Pons (tissue), 1 donor: ENCODE measurements around the gene FOLH1.
A peak's percentile ranks its signal among the peaks of the same experiment; 100 is the strongest.
"Not testable (repeated sequence)": the region's sequence is repeated elsewhere in the genome, so short reads cannot be mapped to it uniquely, and the experiment has no call there.

Experiments used
- DNase-seq: peaks from one replicate; pipeline ENCODE4 v3.0.0-alpha.2; 2016; ENCODE audit warnings: low spot score

The FOLH1 gene

GRCh38 chr11:49208006-49208721 is at the start of gene FOLH1:
TSS of gene FOLH1 (minus strand) at chr11:49208602. CDS start at chr11:49208409, 193 bp downstream.
- peak; percentile 73 for DNase-seq

DNA sequence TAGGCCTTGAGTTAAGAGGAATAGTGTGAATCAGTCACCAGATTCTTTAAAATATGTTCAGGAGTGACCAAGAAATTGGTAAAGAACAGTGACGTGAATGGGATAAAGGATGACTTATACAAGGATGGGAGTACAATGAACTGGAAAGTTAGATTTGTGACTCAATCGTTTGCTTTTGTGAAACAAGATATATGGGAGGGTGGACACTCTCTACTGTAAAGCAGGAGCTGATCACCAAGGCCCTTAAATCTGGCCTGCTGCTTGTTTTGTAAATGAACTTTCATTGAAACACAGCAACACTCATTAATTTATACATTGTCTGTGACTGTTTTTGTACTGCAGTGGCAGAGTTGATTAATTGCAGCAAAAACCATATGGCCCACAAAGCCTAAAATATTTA is 46.7 kb upstream of the FOLH1 start:
- DNase-seq = not testable (repeated sequence)

DNA sequence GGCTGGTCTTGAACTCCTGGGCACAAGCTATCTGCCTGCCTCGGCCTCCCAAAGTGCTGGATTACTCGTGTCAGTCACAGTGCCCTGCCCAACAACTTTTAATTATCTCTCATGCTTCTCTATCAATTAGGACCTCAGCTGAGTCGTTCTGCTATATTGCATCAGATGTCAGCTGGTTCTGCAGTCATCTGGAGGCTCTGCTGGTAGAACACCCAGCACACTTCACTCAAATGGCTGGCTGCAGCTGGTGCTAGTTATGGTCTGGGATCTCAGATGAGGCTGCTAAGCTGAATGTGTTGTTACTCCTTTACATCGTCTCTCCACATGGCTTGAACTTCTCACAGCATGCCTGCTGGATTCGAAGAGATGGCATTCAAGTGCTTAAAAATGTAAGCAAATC is 42.8 kb upstream of the FOLH1 start:
- DNase-seq = not testable (repeated sequence)

DNA sequence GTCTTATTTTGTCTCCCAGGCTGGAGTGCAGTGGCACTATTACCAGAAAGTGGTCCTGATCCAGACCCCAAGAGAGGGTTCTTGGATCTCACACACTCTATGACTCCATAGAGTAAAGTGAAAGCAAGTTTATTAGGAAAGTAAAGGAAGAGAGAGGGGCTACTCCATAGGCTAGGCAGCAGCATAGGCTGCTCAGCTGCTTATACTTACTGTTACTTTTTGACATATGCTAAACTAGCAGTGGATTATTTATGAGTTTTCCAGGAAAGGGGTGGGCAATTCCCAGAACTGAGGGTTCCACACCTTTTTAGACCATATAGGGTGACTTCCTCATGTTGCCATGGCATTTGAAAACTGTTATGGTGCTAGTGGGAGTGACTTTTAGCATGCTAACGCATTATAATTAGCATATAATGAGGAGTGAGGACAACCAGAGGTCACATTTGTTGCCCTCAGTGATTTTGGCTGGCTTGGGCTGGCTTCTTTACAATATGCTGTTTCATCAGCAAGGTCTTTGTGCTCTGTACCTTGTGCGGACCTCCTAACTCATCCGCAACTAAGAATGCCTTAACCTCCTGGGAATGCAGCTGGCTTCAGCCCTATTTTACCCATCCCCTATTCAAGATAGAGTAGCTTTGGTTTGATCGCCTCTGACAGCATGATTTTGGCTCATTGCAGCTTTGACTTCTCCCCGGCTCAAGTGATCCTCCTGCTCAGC is 42.2 kb upstream of the FOLH1 start:
- not testable (repeated sequence) for DNase-seq

DNA sequence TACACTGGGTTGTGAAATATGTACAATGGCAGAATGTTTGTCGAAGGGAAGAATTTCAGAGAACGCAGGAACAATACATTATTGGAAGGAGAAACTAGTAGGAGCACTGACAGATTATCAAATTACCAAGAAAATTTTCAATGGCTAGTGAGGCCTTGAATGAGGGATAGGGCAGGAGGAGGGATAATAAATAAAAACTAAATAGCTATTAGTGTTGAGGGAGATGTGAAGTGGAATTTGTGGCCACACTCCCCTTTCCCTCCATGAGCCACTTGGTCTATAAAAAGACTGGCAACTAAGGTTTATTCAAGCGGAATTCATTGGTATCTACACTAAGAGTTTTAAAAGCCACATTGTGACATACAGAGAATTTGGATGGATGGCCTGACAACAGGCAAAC is 41.0 kb upstream of the FOLH1 start:
- DNase-seq = not testable (repeated sequence)

DNA sequence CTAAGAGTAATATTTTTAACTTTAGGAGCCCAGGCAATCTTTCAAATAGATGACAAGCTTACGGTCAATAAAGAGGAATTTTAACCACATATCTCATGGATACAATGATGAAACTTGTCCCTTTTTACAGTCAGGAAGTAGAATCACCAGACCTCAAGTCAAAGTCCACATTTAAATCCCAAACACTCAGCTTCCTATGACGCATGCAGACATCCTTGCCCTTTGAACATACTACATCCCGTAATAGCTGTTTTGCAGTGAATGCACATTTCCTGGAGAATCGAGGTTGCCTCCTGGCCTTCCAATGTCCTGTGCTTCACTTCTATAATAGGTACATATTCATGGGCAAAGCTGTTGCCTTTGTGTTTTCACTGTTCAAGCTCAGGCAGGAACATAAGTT is 25.3 kb upstream of the FOLH1 start:
- not testable (repeated sequence) for DNase-seq

DNA sequence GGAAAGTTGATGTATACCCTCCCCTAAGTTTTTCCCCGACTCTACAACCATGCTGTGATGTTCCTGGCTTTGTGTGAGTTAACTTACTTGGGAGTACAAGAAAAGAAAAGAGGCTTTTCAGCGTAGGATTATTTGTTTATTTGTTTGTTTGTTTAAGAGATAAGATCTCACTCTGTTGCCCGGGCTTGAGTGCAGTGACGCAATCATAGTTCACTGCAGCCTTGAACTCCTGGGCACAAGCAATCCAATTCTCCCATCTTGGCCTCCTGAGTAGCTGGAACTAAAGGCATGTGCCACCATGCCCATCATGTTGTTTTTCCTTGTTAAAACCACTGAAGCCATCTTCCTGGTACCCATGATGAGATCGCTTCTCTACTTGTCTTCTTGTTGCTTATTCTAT is 24.6 kb upstream of the FOLH1 start:
- DNase-seq = not testable (repeated sequence)

- not testable (repeated sequence) for DNase-seq
Measured at GRCh38 chr11:49231725-49232124, 23.3 kb upstream of the FOLH1 start.

DNA sequence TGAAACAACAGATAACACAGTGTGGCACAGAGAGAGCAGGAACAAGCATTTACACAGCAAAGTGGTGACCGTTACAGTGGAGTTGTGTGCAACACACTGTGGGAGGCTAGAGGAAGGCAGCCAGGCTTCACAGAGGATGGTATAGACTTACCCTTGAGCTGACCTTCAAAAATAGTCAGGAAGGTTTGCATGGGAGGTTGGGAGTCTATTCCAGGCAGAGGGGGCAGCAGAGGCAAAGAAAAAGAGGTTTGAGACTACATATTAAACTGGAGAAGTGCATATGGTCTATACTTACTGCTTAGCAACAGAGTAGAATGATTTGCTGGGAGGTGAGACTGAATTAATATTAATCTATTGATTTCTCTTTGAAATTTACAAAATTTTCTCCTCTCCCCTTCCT is 22.1 kb upstream of the FOLH1 start:
- not testable (repeated sequence) for DNase-seq

- not testable (repeated sequence) for DNase-seq
Measured at GRCh38 chr11:49230001-49230400, 21.6 kb upstream of the FOLH1 start.

DNA sequence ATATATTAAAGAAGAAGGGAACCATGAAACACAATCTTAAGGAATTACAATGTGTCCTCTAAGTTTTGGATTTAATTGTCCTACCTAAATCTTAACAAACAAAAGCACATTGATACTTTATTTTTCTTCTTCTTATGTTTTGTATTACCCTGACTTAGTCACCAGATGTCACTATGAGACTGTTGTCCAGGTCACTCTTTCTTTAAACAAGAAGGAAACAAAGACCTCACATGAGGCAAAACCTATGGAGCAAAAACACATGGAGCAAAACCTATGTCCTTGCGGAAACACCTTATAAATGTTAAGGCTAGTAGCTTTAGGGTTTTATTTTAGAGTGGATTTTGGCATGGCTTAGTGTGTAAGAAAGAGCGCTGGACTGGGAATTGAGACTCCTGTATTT is 20.7 kb upstream of the FOLH1 start:
- DNase-seq = peak; percentile 69

- not testable (repeated sequence) for DNase-seq
Measured at GRCh38 chr11:49225255-49225785, 16.9 kb upstream of the FOLH1 start.

GRCh38 chr11:49221112-49221511 is 12.7 kb upstream of the FOLH1 start:
- no peak for DNase-seq

GRCh38 chr11:49213026-49213560 is 4.7 kb upstream of the FOLH1 start:
- DNase-seq = peak; percentile 92

- peak; percentile 82 for DNase-seq
Measured at GRCh38 chr11:49206999-49207398, 1.4 kb downstream of the FOLH1 start.

DNA sequence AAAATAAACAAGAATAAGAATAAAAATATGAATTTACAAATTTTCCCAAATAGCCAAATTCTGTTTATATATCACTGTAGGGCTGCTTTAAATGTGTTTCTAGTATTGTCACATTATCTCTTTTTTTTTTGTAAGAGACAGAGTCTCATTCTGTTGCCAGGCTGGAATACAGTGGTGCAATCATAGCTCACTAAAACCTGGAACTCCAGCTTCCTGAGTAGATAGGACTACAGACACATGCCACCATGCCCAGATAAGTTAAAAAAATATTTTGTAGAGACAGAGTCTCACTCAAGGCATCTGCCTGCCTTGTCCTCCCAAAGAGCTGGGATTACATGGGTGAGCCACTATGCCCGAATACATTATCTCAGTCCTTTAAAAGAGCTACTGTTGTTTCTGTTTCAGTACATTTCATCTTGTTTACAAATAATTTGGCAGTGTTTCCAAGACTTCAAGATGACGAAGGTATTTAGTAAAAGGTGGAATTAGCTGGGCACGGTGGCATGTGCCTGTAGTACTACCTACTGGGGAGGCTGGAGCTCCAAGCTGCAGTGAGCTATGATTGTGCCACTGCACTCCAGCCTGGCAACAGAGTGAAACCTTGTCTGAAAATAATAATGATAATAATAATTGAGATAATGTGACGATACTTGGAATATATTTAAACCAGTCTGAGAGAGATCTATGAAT is 6.0 kb downstream of the FOLH1 start:
- no peak for DNase-seq

GRCh38 chr11:49196775-49197174 is 11.6 kb downstream of the FOLH1 start:
- DNase-seq = not testable (repeated sequence)

DNA sequence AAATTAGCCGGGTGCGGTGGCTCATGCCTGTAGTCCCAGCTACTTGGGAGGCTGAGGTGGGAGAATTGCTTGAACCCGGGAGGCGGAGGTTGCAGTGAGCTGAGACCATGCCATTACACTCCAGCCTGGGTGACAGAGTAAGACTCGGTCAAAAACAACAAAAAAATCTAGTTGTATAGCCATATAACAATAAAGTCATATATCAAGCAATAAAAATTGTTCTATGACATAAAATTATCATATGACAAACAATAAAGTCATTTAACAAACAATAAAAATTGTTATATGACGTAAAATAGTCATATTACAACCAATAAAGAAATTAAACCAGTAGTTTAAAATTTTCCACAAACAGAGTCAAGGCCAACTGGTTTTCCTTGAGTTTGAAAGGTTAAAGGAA is 12.4 kb downstream of the FOLH1 start:
- not testable (repeated sequence) for DNase-seq

DNA sequence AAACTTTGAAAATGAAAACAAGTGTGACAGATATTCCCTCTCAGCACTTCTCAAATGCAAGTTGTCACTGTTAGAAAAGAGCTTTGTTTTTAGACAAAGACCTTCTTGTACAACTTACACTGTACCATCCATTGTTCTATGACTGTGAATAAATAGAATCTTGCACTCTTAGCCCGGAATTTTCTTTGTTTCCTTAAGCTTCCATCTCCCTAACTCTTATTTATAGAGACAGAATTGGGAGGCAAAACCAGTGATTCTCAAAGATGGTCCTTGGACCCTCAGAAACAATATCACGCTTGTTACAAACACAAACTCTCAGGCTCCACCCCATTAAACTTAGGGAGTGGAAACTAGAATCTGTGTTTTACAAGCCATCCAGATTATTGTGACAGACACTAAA is 18.1 kb downstream of the FOLH1 start:
- DNase-seq = peak; percentile 96

DNA sequence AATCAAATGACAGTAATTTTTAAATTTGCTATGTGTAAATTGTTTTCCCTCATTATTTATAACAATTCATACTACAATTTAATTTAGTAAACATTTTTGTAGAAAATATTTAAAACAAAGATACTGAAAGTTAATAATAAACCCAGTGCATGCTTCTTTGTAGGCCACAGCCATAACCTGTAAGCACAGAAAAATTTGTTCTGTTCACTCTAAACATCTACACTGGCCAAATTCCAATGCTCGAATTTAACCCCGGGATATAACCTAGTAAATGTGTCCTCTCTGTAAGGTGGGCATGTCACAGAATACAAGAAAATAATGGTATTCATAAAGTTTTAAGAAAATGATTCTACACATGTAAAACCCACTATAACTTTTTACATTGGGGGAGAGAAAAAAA is 22.2 kb downstream of the FOLH1 start:
- not testable (repeated sequence) for DNase-seq

- DNase-seq = not testable (repeated sequence)
Measured at GRCh38 chr11:49185597-49185996, 22.8 kb downstream of the FOLH1 start.

GRCh38 chr11:49184756-49185155 is 23.6 kb downstream of the FOLH1 start:
- peak; percentile 69 for DNase-seq
